Smooth muscle cell (in vitro differentiated cells): ENCODE measurements around the gene DCST2. TPM values are rescaled to one million over a fixed set of nuclear protein-coding genes. Genes with fewer than 3 reads are reported as not detected.

Experiments
- DNase-seq: peaks from one replicate; lab custom pipeline; 2025; ENCODE audit not compliant: unreplicated experiment; lab: John Stamatoyannopoulos, UW
- H2AFZ ChIP-seq: fragments of 200-600 bp; sonication (generic); 2 replicates; pipeline ENCODE4 v1.6.0; 2016; ENCODE audit warnings: antibody characterized with exemption, low read depth, mild to moderate bottlenecking
- H3F3A ChIP-seq: fragments of 200-600 bp; sonication (generic); 2 replicates; pipeline ENCODE4 v1.6.0; 2017; ENCODE audit warnings: antibody characterized with exemption, low read depth
- H3K27ac ChIP-seq: fragments of 200-600 bp; sonication (generic); 2 replicates; pipeline ENCODE4 v1.5.1; 2016; ENCODE audit warnings: low read depth, mild to moderate bottlenecking
- H3K27me3 ChIP-seq: fragments of 200-600 bp; sonication (generic); 2 replicates; pipeline ENCODE4 v1.6.1; 2016; ENCODE audit warnings: low read depth, mild to moderate bottlenecking
- H3K36me3 ChIP-seq: fragments of 200-600 bp; sonication (generic); 2 replicates; pipeline ENCODE4 v1.5.1; 2016; ENCODE audit warnings: low read depth
- H3K4me1 ChIP-seq: fragments of 200-600 bp; sonication (generic); 2 replicates; pipeline ENCODE4 v1.5.1; 2016; ENCODE audit warnings: low read depth
- H3K4me2 ChIP-seq: fragments of 200-600 bp; sonication (generic); 2 replicates; pipeline ENCODE4 v1.6.0; 2016; ENCODE audit warnings: mild to moderate bottlenecking
- H3K4me3 ChIP-seq: fragments of 200-600 bp; sonication (generic); 2 replicates; pipeline ENCODE4 v1.5.1; 2016; ENCODE audit warnings: mild to moderate bottlenecking
- H3K79me2 ChIP-seq: fragments of 200-600 bp; sonication (generic); 2 replicates; pipeline ENCODE4 v1.6.0; 2016; ENCODE audit warnings: low read depth, mild to moderate bottlenecking
- H3K9ac ChIP-seq: fragments of 200-600 bp; sonication (generic); 2 replicates; pipeline ENCODE4 v1.6.0; 2016; ENCODE audit warnings: low read depth
- H3K9me3 ChIP-seq: fragments of 200-600 bp; sonication (generic); replicated peaks from 2 replicates; pipeline ENCODE4 v1.5.1; 2016; ENCODE audit warnings: low read depth
- H4K20me1 ChIP-seq: fragments of 200-600 bp; sonication (generic); 2 replicates; pipeline ENCODE4 v1.6.0; 2016; ENCODE audit warnings: low read depth
- CTCF ChIP-seq: fragments of 200-600 bp; sonication (generic); IDR thresholded peaks from 2 replicates; pipeline ENCODE4 v1.5.1; 2017; ENCODE audit warnings: borderline replicate concordance, mild to moderate bottlenecking, antibody characterized with exemption; ENCODE audit not compliant: insufficient read depth, poor library complexity, severe bottlenecking
- WGBS: methylation state at CpG from one replicate; pipeline ENCODE4 v1.1.7; 2016; ENCODE audit warnings: low lambda C conversion rate; 5-methylcytosine and 5-hydroxymethylcytosine counted together
- polyA plus RNA-seq: library from polyadenylated mRNA; unstranded; fragments of >200 nt; fragmentation: Nextera tagmentation; extraction: Ambion mirVana; gene quantifications from 2 replicates; pipeline ENCODE4 v1.2.1, GENCODE V29; 2016
- total RNA-seq: library from RNA; depleted of rRNA; stranded (reverse); fragments of >200 nt; gene quantifications from 2 replicates; pipeline ENCODE4 v1.2.3, GENCODE V29; 2014

DCST2 gene
- total and polyA plus RNA-seq, 2 experiments from 2014 or later: 1.3 TPM; not detected in 1

DNA sequence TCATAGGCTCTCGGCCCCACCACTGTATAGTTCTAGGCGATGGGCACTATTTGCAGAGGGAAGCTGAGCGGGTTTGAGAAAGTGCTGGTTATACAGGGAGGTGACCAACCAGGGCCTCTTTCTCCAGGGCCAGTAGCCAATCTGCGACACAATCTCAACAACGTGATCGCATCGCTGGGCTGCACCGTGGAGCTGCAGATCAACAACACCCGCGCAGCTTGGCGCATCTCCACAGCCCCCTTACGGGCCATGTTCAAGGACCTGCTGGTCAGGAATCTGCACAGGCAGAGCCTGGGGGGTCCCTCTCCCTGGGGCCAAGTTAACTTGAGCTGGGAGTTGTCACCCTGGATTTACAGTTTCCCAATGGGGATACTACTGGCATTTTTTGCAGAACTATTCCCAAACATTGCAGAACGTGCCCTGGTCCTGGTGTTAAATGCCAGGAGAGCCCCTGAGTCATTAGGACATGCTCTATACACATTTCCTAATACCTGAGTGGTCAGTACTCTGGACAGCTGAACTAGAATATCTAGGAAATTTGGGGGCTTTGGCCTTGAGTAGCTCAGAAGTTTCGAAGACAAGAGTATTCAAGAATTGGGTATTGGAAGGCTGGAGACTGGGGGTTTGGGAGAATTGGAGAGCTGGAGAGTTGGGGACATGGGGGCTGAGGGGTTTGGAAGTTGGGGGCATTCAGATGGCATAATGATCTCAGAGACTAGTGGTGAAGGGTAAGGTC, 6.9 kb upstream of the DCST2 start:
- Histone ChIP-seq H3K9ac (no peak overlapping the region), H3K27ac (no peak overlapping the region), H3F3A (no peaks in the 10 kb centered on the region), H3K9me3 (no peaks in the 10 kb centered on the region), H4K20me1 (no peaks in the 10 kb centered on the region), H3K4me3 (no peak overlapping the region), H3K4me2 (no peak overlapping the region), H3K4me1 (peaks cover 3% of the 10 kb centered on the region), H3K36me3 (no peaks in the 10 kb centered on the region), H3K27me3 (no peaks in the 10 kb centered on the region), H3K79me2 (no peaks in the 10 kb centered on the region), H2AFZ (no peak overlapping the region)
- no peak for DNase-seq
- TF ChIP-seq CTCF: no peak
- WGBS: 88% methylated on average over 12 of the region's 14 CpGs

DNA sequence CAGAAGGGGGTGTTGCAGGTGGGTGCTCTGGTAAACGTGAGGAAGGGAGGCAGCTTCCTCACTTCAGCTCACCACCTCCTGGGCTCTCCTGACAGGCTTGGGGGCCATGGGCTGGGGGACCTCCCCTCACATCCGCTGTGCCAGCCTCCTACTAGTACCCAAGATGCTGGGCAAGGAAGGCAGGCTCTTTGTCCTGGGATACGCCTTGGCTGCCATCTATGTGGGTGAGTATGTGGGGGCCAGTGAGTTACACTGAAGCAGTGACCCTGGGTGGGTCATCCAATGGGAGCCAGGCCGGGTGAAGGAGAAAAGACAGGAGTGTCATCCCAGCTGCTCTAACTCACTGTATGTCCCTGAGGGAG, 5.7 kb upstream of the DCST2 start:
- H2AFZ ChIP-seq: no peak overlapping the region
- no peaks in the 10 kb centered on the region for H3F3A ChIP-seq
- H3K36me3 ChIP-seq: no peaks in the 10 kb centered on the region
- H3K9ac ChIP-seq: no peak overlapping the region
- no peak overlapping the region for H3K4me2 ChIP-seq
- H4K20me1 ChIP-seq: no peaks in the 10 kb centered on the region
- TF ChIP-seq CTCF: no peak
- H3K4me3 ChIP-seq: no peak overlapping the region
- no peaks in the 10 kb centered on the region for H3K27me3 ChIP-seq
- no peaks in the 10 kb centered on the region for H3K4me1 ChIP-seq
- no peaks in the 10 kb centered on the region for H3K9me3 ChIP-seq
- no peaks in the 10 kb centered on the region for H3K79me2 ChIP-seq
- DNase-seq: no peak
- no peak overlapping the region for H3K27ac ChIP-seq
- WGBS: 84% methylated on average over 4 of the region's 4 CpGs

GRCh38 chr1:155038602-155039307, 5.2 kb upstream of the DCST2 start:
- Histone ChIP-seq H3K4me2 (no peak overlapping the region), H2AFZ (no peak overlapping the region), H3K27ac (no peak overlapping the region), H3K9me3 (no peaks in the 10 kb centered on the region), H4K20me1 (no peaks in the 10 kb centered on the region), H3K27me3 (no peaks in the 10 kb centered on the region), H3K4me3 (no peak overlapping the region), H3K79me2 (no peaks in the 10 kb centered on the region), H3K4me1 (no peaks in the 10 kb centered on the region), H3F3A (no peaks in the 10 kb centered on the region), H3K9ac (no peak overlapping the region), H3K36me3 (no peaks in the 10 kb centered on the region)
- 49% methylated on average over 8 of the region's 8 CpGs for WGBS
- DNase-seq: no peak
- no peak for TF ChIP-seq CTCF
